Ectodermal cell (in vitro differentiated cells): ENCODE data around the gene ABHD11.
"Not testable (repeated sequence)": the region's sequence is repeated elsewhere in the genome, so short reads cannot be mapped to it uniquely, and the experiment has no call there.

Source experiments
- H3K27ac ChIP-seq: 2 replicates; pipeline ENCODE4 v1.7.0; 2013; ENCODE audit warnings: mild to moderate bottlenecking, low read depth, low read length; ENCODE audit not compliant: insufficient read depth, poor library complexity, severe bottlenecking
- H3K27me3 ChIP-seq: 2 replicates; pipeline ENCODE4 v1.7.0; 2013; ENCODE audit warnings: mild to moderate bottlenecking, low read length; ENCODE audit not compliant: insufficient read depth, control insufficient read depth, poor library complexity, severe bottlenecking
- H3K36me3 ChIP-seq: one replicate; pipeline ENCODE4 v1.7.0; 2013; ENCODE audit warnings: low read length; ENCODE audit not compliant: control insufficient read depth, insufficient read depth
- H3K4me1 ChIP-seq: one replicate; pipeline ENCODE4 v1.7.0; 2013; ENCODE audit warnings: low read length; ENCODE audit not compliant: control insufficient read depth, insufficient read depth
- H3K4me3 ChIP-seq: 2 replicates; pipeline ENCODE4 v1.7.0; 2013; ENCODE audit warnings: low read depth, low read length, control low read depth; ENCODE audit not compliant: insufficient read depth
- H3K9me3 ChIP-seq: 2 replicates; pipeline ENCODE4 v1.7.0; 2013; ENCODE audit warnings: mild to moderate bottlenecking, low read length, moderate library complexity; ENCODE audit not compliant: control insufficient read depth
- WGBS, 2 experiments: methylation state at CpG; one replicate each; pipeline ENCODE4 v1.1.7; 2013; ENCODE audit warnings: missing lambda C conversion rate in 2 of 2; 5-methylcytosine and 5-hydroxymethylcytosine counted together

Gene ABHD11

DNA sequence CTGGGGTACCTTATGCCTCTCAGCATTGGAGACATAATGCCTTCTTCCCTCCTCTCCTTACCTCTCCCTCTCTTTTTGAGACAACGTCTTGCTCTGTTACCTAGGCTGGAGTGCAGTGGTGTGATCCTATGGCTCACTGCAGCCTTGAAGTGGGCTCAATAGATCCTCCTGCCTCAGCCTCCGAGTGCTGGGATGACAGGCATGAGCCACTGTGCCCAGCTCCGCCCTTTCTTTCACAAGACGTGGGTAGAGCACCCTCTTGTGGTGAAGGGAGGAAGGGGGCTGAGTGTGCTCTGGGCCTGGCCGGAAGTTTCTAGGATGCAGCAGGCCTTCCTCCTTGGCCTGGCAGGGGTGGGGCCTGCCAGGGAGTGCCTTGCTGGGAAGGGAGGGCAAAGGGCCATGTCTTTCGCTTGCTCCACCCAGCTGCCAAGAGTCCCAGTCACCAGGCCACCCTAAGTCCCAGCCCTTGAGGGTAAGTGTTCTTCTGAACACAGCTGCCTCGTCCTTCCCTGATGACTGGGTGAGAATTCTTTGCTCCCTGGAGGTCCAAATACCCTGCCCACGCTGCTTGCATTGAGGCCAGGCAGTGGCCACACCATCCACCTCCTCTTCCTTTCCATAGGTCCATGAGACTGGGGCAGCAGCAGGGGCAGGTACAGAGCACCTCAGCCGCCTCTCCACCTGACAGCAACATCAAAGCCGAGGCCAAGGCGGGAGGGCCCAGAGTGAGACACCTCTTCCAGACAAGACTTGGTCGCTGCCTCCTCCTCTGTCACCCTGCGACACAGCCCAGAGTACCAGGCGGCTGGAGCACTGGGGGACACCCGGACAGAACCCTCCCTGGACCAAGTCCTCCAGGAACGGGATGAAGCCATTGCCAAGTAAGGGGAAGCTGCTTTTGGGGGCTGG lies 3.7 kb downstream of the ABHD11 start:
- Histone ChIP-seq H3K27me3 (no peaks in the 10 kb centered on the region), H3K4me3 (no peak overlapping the region), H3K27ac (no peak overlapping the region), H3K36me3 (no peaks in the 10 kb centered on the region), H3K4me1 (peaks cover 7% of the 10 kb centered on the region), H3K9me3 (no peaks in the 10 kb centered on the region)
- WGBS, 2 experiments, result 70 to 75% methylated on average over 16 of the region's 16 CpGs

DNA sequence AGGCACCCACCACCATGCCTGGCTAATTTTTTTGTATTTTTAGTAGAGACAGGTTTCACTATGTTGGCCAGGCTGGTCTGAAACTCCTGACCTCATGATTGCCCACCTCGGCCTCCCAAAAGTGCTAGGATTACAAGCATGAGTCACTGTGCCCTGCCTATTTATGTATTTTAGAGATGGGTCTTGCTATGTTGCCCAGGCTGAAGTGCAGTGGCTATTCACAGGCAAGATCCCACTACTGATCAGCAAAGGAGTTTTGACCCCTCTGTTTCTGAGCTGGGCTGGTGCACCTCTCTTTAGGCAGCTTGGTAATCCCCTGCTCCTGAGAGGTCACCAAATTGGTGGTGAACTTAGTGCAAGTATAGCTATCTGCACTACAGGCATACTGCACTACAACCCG lies 6.2 kb downstream of the ABHD11 start:
- WGBS, 2 experiments, result 90 to 92% methylated on average over 2 of the region's 2 CpGs
- Histone ChIP-seq H3K27me3 (no peaks in the 10 kb centered on the region), H3K4me1 (peaks cover 1% of the 10 kb centered on the region), H3K4me3 (no peak overlapping the region), H3K9me3 (no peaks in the 10 kb centered on the region), H3K27ac (no peak overlapping the region), H3K36me3 (no peaks in the 10 kb centered on the region)

DNA sequence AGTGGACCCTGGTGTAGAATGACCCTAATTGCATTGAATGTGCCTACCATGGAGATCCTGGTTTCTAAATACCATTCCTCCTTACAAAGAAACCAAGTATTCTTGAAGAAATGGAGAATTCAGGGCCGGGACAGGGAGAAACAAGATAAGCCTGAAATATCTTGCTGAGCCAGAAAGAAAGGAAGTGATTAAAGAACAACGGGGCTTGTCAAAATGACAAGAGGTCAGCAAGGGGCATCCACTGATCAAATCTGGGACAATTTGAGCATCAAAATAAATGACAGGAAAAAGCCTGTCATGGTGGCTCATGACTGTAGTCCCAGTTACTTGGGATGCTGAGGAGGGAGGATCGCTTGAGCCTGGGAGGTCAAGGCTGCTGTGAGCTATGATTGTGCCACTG lies 8.1 kb downstream of the ABHD11 start:
- Histone ChIP-seq H3K27ac (no peak overlapping the region), H3K9me3 (no peaks in the 10 kb centered on the region), H3K4me3 (no peak overlapping the region), H3K4me1 (no peaks in the 10 kb centered on the region), H3K36me3 (no peaks in the 10 kb centered on the region), H3K27me3 (no peaks in the 10 kb centered on the region)
- WGBS, 2 experiments, result 34 to 37% methylated on average over 3 of the region's 3 CpGs

DNA sequence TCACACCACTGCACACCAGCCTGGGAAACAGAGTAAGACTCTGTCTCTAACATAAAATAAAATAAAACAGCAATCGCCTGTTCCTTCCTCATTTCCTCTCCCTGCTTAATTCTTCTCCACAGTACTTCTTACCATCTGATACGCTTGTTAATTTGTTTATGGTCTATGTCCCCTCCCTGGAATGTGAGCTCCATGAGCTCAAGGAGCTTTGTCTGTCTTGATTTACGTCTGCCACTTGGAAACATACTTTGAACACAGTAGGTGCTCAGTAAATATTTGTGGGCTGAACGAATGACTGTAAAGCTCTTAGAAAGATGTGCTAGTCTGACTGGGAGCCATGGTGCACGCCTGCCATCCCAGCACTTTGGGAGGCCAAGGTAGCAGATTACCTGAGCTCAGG lies 10.1 kb downstream of the ABHD11 start:
- Histone ChIP-seq H3K9me3 (no peaks in the 10 kb centered on the region), H3K27me3 (no peaks in the 10 kb centered on the region), H3K27ac (no peak overlapping the region), H3K36me3 (no peaks in the 10 kb centered on the region), H3K4me3 (no peak overlapping the region), H3K4me1 (no peaks in the 10 kb centered on the region)
- WGBS, 2 experiments, result 81 to 84% methylated on average over 5 of the region's 5 CpGs

DNA sequence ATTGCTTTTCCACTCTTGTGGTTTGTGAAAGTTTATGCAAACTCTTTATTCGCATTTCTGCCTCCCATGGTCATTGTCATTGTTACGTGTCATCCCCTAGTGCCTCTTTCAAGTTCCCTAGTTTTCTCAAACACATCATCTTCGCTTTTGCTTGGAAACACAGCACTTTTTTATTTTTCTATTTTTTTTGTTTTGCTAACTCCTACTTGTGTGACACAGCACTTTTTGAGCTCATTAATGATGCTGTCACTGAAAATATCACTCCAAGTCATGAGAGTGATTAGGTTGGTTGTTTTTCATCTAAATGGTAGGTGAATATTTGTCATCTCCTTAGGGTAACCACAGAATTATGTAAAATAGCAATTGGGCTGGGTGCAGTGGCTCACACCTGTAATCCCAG lies 10.7 kb downstream of the ABHD11 start:
- WGBS, 2 experiments, result 64 to 67% methylated on average over 3 of the region's 3 CpGs
- H3K9me3 ChIP-seq, result no peaks in the 10 kb centered on the region
- H3K27ac ChIP-seq, result no peak overlapping the region
- H3K27me3 ChIP-seq, result no peaks in the 10 kb centered on the region
- no peak overlapping the region for H3K4me3 ChIP-seq
- H3K4me1 ChIP-seq, result no peaks in the 10 kb centered on the region
- H3K36me3 ChIP-seq, result no peaks in the 10 kb centered on the region

DNA sequence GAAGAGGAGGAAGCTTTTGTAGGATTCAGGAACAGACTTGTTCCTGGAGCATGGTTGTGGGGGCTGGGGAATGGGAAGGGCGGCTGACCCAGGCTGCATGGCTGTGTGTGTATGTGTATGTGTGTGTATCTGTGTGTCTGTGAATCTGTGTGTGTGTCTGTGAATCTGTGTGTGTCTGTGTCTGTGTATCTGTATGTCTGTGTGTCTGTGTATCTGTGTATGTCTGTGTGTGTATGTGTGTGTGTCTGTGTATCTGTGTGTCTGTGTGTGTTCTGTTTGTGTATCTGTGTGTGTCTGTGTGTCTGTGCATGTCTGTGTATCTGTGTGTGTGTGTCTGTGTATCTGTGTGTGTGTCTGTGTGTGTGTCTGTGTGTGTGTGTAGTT lies 12.5 kb downstream of the ABHD11 start:
- Histone ChIP-seq H3K4me1 (no peaks in the 10 kb centered on the region), H3K4me3 (no peak overlapping the region), H3K9me3 (no peaks in the 10 kb centered on the region), H3K27me3 (no peaks in the 10 kb centered on the region), H3K27ac (no peak overlapping the region), H3K36me3 (no peaks in the 10 kb centered on the region)
- WGBS, 2 experiments, result 83 to 93% methylated on average over 1 of the region's 1 CpG

DNA sequence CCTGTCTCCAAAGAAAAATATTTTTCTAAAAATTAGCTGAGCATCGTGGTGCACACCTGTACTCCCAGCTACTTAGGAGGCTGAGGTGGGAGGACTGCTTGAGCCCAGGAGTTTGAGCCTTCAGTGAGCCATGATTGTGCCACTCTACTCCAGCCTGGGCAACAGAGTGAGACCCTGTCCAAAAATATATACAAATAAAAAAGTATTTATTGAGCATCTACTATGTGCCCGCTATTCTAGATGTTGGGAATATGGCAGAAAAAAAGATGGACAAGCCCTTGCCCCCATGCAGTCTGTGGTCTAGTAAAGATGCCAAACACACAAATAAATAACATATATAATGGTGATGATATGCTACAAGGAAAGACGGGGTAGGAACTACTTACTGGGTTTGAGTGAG lies 14.8 kb downstream of the ABHD11 start:
- Histone ChIP-seq H3K36me3 (no peaks in the 10 kb centered on the region), H3K27me3 (peaks cover 15% of the 10 kb centered on the region), H3K27ac (no peak overlapping the region), H3K4me1 (no peaks in the 10 kb centered on the region), H3K9me3 (no peaks in the 10 kb centered on the region), H3K4me3 (no peak overlapping the region)
- 89 to 96% methylated on average over 1 of the region's 3 CpGs for WGBS, 2 experiments

DNA sequence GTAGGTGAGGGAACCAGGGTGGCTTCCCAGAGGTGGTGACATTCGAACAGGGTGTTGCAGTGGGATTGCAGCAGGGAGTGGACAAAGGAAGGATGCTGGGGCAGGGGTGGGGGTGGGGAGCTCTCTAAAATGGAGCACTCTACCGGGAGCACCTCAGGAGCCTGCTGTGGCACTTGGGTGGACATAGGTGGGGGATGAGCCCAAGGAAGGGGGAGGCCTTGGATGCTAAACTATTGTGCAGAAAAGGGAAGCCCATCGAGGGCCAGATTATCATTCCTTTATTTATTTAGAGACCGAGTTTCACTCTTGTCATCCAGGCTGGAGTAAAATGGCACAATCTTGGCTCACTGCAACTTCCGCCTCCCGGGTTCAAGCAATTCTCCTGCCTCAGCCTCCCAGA lies 15.8 kb downstream of the ABHD11 start:
- H3K27me3 ChIP-seq, result peaks cover 24% of the 10 kb centered on the region
- H3K36me3 ChIP-seq, result no peaks in the 10 kb centered on the region
- WGBS, 2 experiments, result 86 to 89% methylated on average over 6 of the region's 6 CpGs
- peaks cover 3% of the 10 kb centered on the region for H3K4me1 ChIP-seq
- no peak overlapping the region for H3K27ac ChIP-seq
- no peaks in the 10 kb centered on the region for H3K9me3 ChIP-seq
- no peak overlapping the region for H3K4me3 ChIP-seq

DNA sequence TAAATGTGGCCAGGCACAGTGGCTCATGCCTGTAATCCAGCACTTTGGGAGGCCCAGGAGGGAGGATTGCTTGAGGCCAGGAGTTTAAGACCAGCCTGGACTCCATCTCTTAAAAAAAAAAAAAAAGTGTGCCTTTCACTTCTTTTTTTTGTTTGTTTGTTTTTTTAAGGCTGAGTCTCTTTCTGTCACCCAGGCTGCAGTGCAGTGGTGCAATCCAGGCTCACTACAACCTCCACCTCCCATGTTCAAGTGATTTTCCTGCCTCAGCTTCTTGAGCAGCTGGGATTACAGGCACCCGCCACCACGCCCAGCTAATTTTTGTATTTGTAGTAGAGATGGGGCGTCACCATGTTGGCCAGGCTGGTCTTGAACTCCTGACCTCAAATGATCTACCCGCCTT lies 16.4 kb downstream of the ABHD11 start:
- H3K27me3 ChIP-seq, result peaks cover 24% of the 10 kb centered on the region
- not testable (repeated sequence) for H3K36me3 ChIP-seq, H3K4me1 ChIP-seq, H3K27ac ChIP-seq, H3K4me3 ChIP-seq, H3K9me3 ChIP-seq
- WGBS, 2 experiments, result 88 to 90% methylated on average over 4 of the region's 4 CpGs

DNA sequence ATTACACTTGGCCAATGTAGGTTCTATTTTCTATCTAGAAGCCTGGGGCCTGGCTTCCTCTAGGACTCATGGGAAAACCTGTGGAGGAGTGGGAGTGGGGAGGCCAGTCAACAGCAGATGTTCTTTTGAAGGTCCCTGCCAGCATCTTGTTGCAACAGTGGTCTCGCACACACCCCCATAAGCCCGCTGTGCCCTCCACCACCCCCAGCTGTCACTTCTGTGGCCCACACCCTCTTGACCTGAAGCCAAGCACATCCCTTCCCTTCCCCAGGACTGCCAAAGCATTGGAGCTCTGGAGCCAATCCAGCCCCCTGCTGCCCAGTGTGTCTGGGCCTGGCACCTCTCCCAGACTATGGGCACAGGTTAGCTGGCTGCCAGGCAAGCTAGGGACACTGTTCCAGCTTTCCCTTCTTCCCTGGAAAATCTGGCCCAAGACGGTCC lies 17.2 kb downstream of the ABHD11 start:
- Histone ChIP-seq H3K4me1 (peaks cover 3% of the 10 kb centered on the region), H3K4me3 (no peak overlapping the region), H3K27me3 (peaks cover 24% of the 10 kb centered on the region), H3K27ac (no peak overlapping the region), H3K36me3 (no peaks in the 10 kb centered on the region), H3K9me3 (no peaks in the 10 kb centered on the region)
- 90 to 96% methylated on average over 3 of the region's 3 CpGs for WGBS, 2 experiments
